Measurements from ENCODE around the gene CNOT6L.

DNA sequence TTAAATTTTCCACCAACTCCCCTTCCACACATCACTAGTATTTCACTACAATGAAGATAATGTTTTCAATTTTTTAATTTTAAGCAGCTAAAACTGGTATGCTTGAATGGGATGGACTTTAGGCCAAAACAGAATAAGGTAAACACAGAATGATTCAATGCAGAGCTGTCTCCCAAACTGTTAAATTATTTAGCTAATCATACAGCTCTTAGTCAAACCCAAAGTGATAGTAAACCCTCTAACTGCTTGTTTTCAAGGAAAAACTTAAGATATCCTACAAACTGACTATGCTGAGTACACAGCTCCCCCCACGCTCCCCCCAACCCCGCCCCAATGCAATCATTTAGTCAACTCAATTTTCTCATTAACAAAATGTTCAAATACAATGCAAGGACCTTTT, 30.2 kb downstream of the CNOT6L start:
- TF ChIP-seq CTCF (IDR thresholded peaks at IDR 0.05) = no peak
- no peak for TF ChIP-seq POLR2A (IDR thresholded peaks at IDR 0.05)
